ENCODE measurements around the gene PHRF1.
"Not testable (repeated sequence)": the region's sequence is repeated elsewhere in the genome, so short reads cannot be mapped to it uniquely, and the experiment has no call there.

Gene PHRF1

GRCh38 chr11:559020-559620 lies 17.1 kb upstream of the PHRF1 start:
- DNase-seq (ENCODE audit: low spot score): no peak

GRCh38 chr11:559712-560304 lies 16.5 kb upstream of the PHRF1 start:
- DNase-seq (ENCODE audit: low spot score): no peak

GRCh38 chr11:560305-561147 lies 15.7 kb upstream of the PHRF1 start, which contains the start of the genes LMNTD2 and RASSF7:
Gene LMNTD2, minus strand, starts transcription at chr11:560738. Its CDS starts 22 bp downstream, at chr11:560716.
Gene RASSF7, plus strand, starts transcription at chr11:560970. Its CDS starts 799 bp downstream, at chr11:561769.
- peak; percentile 99 for DNase-seq (ENCODE audit: low spot score)

DNA sequence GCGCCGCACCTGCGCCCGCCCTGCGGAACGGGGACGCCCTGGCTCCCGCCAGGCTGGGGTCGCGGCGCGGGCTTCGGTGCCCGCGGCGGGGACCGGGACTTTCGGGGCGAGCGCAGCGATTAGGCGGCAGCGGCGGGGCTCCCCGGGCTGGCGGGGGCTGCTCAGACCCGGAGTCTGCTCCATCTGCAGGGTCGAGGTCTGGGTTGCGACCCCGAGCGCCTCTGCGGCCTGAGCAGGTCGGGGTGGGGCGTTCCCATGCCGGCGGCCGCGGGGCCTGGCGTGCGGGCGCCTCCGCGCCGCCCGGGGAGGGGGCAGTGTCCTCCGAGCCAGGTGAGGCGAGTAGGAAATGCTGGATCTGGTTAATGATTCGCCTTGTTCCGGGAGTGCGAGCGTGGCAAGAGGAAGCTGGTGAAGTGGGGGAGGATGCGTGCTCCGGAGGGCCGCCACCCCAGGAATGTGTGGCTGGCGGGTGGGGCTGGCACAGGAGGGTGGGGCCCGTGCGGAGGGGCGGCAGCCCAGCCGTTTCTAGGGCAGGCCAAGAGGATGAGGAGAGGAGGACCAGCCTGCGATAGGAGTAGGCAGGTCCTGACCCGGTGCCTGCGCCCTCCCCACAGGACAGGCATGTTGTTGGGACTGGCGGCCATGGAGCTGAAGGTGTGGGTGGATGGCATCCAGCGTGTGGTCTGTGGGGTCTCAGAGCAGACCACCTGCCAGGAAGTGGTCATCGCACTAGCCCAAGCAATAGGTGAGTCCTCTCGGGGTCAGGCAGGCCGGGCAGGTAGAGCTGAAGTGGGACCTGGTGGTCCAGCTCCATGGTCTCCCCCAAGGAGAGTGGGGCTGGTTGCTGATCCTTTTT lies 14.9 kb upstream of the PHRF1 start:
- no peak for DNase-seq (ENCODE audit: low spot score)

- DNase-seq (ENCODE audit: low spot score): no peak
Observed at GRCh38 chr11:562046-562645, 14.1 kb upstream of the PHRF1 start.

GRCh38 chr11:563066-563811 lies 13.0 kb upstream of the PHRF1 start:
- DNase-seq (ENCODE audit: low spot score): no peak

DNA sequence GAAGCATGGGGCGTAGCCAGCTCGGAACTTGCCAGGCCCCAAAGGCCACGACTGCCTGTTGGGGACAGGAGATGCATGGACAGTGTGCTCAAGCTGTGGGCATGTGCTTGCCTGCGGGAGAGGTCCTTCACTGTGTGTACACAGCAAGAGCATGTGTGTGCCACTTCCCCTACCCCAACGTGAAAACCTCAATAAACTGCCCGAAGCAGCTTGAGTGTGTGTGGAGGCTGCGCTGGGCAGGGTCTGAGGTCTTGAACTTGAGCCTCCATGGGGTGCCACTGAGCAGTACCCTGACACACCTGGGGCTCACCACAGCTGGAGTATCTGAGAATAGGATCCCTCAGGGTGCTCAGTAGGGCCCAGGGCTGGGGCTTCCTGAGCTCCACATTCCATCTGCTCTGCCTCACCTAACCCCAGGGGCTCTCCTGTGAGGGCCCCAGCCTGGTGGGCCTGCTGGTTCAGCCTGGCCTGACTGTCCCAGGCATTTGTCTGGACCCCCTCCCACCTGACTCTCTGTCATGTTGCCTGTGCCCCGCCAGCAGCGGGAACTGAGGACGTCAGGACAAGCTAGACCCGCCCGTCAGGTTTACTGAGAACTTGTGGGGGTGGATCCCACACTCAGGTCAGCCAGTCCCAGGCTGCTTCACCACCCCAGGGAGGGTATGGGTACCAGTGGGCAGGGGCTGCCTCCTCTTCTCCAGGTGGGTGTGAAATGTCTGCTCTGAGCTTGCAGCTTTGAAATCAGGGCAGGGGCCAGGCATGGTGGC lies 12.3 kb upstream of the PHRF1 start:
- no peak for DNase-seq (ENCODE audit: low spot score)

- no peak for DNase-seq (ENCODE audit: low spot score)
Observed at GRCh38 chr11:565921-566509, 10.3 kb upstream of the PHRF1 start.

DNA sequence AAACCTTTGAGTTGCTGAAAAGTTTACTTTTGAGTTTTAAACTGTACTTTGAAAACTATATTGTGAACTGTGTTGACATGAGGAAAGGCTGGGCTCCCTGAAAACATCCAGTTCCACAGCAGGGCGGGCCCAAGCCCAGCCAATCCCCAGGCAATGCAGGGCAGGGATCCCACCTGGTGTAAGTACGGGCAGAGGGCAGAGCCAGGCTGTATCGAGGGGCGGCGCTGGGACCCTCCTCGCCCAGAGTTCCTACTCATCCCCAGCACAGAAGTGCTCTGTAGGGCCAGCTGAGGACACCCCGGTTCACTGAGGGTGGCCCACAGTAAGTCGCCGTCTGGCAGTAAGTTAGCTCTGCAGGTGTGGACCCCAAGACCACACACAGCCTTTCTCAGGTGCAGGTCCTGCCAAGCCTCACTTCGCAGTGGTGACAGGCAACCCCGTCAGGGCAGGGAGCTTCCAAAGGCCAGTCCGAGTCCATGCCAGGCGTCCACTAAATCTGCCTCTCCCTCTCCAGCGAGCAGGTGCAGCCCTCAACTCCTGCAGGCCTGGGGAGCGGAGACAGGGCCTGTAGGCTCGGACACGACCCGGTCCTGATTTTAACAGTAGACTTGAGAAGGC lies 9.2 kb upstream of the PHRF1 start:
- DNase-seq (ENCODE audit: low spot score): no peak

DNA sequence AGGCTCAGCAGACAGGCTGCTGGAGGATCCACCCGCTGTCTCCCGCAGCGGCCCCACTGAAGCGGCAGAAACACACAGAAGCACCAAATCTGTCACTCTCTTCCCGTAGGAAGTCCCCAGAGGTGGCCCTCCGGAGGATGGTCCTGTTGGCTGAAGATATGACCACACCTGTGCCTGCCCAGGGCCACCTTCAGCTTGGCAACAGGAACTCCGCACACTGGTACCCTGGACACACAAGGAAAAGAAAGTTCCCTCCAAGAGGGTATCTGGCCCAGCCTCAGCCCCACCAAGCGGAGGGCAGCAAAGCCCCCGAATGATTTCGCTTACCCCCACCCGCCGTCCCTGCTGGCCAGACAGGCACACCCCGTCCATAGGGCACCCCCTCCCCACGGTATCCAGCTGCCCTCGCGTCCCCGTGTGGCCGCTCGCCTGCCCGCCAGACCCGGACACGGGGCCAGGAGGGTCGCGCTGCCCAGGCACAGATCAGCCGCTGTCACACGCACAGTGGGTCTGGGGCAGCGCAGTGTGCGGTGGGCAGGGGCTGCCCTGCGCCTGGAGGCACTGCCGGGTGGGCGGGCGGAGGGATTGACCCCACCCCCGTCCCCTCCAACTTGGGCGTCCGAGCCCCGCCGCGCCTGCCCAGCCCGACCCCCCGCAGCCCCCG lies 8.5 kb upstream of the PHRF1 start:
- DNase-seq (ENCODE audit: low spot score): no peak

DNA sequence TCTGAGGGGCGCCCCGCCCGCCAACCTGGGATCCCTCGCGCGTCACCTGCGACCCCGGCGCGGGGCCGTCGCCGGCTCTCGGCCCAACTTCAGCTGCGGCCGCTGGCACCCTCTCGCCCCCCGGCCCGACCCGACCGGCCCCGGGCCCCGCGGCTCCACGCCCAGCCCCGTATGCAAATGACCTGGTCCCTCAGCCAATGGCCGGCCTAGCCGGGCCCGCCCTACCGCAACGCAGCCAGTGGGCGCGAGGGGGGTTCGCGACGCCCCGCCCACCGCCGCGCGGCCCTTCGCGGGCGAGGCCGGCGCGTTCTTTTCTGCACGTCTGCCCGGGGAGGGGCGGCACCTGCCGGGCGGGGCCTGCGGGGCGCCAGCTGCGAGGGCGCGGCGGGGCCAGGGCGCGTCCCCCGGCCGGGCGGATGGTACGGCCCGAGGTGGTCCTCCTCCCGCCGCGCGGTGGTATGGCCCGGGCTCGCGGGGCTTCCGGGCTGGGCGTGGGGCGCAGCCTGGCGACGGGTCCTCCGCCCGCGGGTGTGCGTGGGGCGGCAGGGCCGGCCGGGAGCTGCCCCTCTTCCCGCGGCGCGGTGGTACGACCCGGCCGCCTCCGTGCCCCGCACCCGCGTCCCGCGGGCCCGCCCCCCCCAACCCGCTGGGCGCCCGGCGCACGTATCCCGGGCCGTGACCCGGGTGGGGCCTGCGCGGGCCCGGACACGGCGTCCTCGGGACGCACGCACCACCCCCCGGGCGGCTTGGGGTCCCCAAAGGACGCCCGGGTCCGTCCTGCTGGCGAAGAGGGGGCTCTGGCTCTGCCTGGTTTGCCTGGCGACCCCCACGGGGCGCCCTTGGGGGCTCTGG lies 7.7 kb upstream of the PHRF1 start:
- DNase-seq (ENCODE audit: low spot score): peak; percentile 96

DNA sequence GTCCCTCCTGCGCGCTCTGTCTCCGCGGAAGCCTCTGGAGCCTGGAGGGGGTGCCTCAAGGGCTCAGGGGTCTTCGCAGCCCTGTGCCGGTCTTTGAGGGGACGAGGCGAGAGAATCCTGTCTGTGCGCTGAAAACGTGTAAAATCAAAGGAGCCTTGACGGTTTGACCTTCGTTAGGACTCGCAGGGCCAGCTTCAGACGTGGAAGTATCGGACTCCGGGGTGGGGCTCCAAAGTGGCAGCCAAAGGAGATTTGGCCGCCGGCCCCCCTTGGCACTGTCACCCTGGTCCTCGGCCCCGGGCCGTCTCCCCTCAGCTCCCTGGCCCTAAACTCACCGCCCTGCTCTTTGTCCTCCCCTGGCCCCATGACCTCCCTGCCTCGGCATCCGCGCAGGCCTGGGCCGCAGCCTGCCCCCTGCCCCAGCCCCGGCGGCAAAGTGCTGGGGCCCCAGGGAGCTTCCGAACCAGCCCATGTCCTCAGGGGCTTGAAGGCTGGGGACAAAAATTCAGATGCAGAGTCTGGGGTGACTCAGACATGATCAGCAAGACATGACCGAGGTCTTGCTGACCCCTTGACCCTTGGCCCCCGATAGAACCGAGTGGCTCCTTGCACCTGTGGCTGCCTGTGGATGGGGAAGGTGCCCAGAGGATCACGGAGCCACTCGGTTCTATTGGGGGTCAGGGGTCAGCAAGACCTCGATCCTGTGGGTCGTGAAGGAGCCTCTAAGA lies 6.9 kb upstream of the PHRF1 start:
- no peak for DNase-seq (ENCODE audit: low spot score)

- no peak for DNase-seq (ENCODE audit: low spot score)
Observed at GRCh38 chr11:571802-572185, 4.5 kb upstream of the PHRF1 start.

- DNase-seq (ENCODE audit: low spot score): no peak
Observed at GRCh38 chr11:573146-573759, 3.0 kb upstream of the PHRF1 start.

DNA sequence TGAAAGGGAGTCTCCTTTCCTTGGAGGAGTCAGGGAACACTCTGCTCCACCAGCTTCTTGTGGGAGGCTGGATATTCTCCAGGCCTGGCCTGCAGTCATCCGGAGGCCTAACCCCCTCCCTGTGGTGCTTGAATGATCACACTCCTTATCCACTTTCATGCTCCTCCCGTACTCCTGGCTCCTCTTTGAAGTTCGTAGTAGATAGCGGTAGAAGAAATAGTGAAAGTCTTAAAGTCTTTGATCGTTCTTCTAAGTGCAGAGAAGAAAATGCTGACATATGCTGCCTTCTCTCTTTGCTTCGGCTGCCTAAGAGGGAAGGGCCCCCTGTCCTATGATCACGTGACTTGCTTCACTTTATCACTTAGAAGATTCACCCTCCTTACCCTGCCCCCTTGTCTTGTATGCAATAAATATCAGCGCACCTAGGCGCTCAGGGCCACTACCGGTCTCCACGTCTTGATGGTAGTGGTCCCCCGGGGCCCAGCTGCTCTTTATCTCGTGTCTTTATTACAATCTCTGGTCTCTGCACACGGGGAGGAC lies 2.2 kb upstream of the PHRF1 start:
- DNase-seq (ENCODE audit: low spot score): not testable (repeated sequence)

DNA sequence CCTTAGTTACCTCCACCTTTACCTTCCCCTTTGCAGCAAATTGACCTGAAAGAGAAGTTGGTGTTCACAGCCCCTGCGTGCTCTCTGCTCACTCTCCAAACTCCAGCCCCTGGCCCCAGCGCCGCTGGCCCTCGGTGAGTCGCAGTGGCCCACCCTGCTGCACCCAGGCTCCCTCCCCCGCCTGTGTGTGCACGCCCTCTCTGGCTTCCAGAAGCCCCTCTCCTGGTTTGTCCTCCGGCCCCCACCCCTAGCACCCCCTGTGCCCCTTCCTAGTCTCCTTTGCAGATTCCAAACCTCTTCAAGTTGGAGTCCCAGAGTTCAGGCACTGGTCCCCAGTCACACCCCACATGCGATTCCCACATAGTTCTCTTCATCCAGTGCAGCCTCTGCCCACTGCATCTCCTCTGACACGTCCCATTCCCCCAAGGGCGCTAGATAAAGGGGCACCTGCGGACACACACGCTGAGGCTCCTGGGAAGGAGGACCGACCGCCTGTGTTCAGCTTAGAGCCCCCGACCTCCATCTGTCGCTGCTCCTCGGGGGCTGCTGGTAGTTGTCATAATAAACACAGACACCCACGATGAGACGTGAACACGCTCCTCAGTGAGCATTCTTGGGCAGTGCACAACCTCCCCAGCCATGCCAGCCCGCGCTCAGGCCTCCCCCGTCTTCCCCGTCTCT lies 1.5 kb upstream of the PHRF1 start:
- no peak for DNase-seq (ENCODE audit: low spot score)

Data from germinal center (tissue), 1 donor.